Activated CD8-positive, alpha-beta T cell treated with anti-CD3 and anti-CD28 coated beads for 36 hours (primary cell): ENCODE results near the gene CASP3. TPM values are rescaled to one million over a fixed set of nuclear protein-coding genes. Genes with fewer than 3 reads are reported as not detected.
A peak's percentile ranks its signal among the peaks of the same experiment; 100 is the strongest.

Source experiments
- ATAC-seq: fragments of 200-7000 bp; cut with Tn5 transposase; one replicate; pipeline ENCODE4 v1.10.0; 2021; ENCODE audit warnings: mild to moderate bottlenecking, moderate library complexity
- CTCF ChIA-PET: fragments of 350-600 bp; sonication (Branson Sonifier 250); formaldehyde crosslinking; loops from one replicate; lab custom pipeline; 2021; ENCODE audit warnings: antibody characterized with exemption; lab: Charles Lee
- POLR2A ChIA-PET: fragments of 350-600 bp; sonication (Branson Sonifier 250); formaldehyde crosslinking; loops from one replicate; lab custom pipeline; 2021; ENCODE audit warnings: antibody characterized with exemption; lab: Charles Lee
- DNase-seq: peaks from one replicate; pipeline ENCODE4 v3.0.0-alpha.2; 2020
- H3K27ac Mint-ChIP-seq: one replicate; pipeline ENCODE4 v1.8.0; 2021; ENCODE audit warnings: mild to moderate bottlenecking, mixed read lengths
- H3K27me3 Mint-ChIP-seq: one replicate; pipeline ENCODE4 v1.8.0; 2021; ENCODE audit warnings: mixed read lengths
- H3K36me3 Mint-ChIP-seq: one replicate; pipeline ENCODE4 v1.8.0; 2021; ENCODE audit warnings: low read depth, mixed read lengths
- H3K4me1 Mint-ChIP-seq: one replicate; pipeline ENCODE4 v1.8.0; 2021; ENCODE audit warnings: low read depth, mixed read lengths
- H3K4me3 Mint-ChIP-seq: one replicate; pipeline ENCODE4 v1.8.0; 2021; ENCODE audit warnings: mild to moderate bottlenecking, moderate library complexity, mixed read lengths
- H3K9me3 Mint-ChIP-seq: one replicate; pipeline ENCODE4 v1.8.0; 2021; ENCODE audit warnings: mixed read lengths
- CTCF ChIP-seq: fragments of 200-600 bp; IDR thresholded peaks from one replicate; pipeline ENCODE4 v1.8.0; 2022; ENCODE audit warnings: antibody characterized with exemption, mild to moderate bottlenecking
- intact Hi-C: fragments of 100-400 bp; cut with micrococcal nuclease; formaldehyde crosslinking; loops from one replicate; pipeline ENCODE4 v1.10.0; 2022
- total RNA-seq, 2 experiments: library from RNA; stranded (reverse); gene quantifications; one replicate each; pipeline ENCODE4 v1.2.3, GENCODE V29; 2021

Gene CASP3
- total RNA-seq, 2 experiments from 2014 or later: 96.9 to 100 TPM

- peak; percentile 66 for DNase-seq
- peak overlapping the region; percentile 85 for H3K27ac Mint-ChIP-seq
- H3K4me3 Mint-ChIP-seq: no peak overlapping the region
- no peak for TF ChIP-seq CTCF
- peaks cover 23% of the 10 kb centered on the region for H3K4me1 Mint-ChIP-seq
- intact Hi-C loops: no loop called here
- no peaks in the 10 kb centered on the region for H3K36me3 Mint-ChIP-seq
- ATAC-seq: peak; percentile 94
- no peaks in the 10 kb centered on the region for H3K27me3 Mint-ChIP-seq
- CTCF ChIA-PET: no interaction called here
- POLR2A ChIA-PET: interaction anchor here (0.6 kb wide), 1 partner anchor 47 kb away, joined by 4 read pairs; no protein-coding TSS in a partner anchor
- peaks cover 20% of the 10 kb centered on the region for H3K9me3 Mint-ChIP-seq
Measured at GRCh38 chr4:184583738-184584502, 65.3 kb downstream of the CASP3 start.

Other genes starting within 250 kb of the CASP3 start
- 10 to 100 TPM; 48.1 to 56.4 TPM for gene IRF2, start 174.9 kb downstream of the CASP3 start, total RNA-seq
- gene PRIMPOL, start 291 bp upstream of the CASP3 start, total RNA-seq: 10 to 100 TPM; 16.9 to 17.3 TPM
- 10 to 100 TPM; 49.7 to 53.4 TPM for gene CENPU, start 84.6 kb upstream of the CASP3 start, total RNA-seq
- gene ACSL1, start 176.5 kb upstream of the CASP3 start, total RNA-seq: 10 to 100 TPM; 12.8 to 13.1 TPM